A673 (cell line): ENCODE measurements around the gene F11R. TPM values are rescaled to one million over a fixed set of nuclear protein-coding genes. Genes with fewer than 3 reads are reported as not detected.
"Not testable (repeated sequence)": the region's sequence is repeated elsewhere in the genome, so short reads cannot be mapped to it uniquely, and the experiment has no call there.

Experiments used
- BruUV-seq: library from RNA; stranded (reverse); fragments of 400-500 nt; replicated peaks from 2 replicates; lab custom pipeline; 2021; lab: Mats Ljungman, UMichigan
- CTCF ChIA-PET: fragments of 300-600 bp; sonication (Branson Sonifier 250); formaldehyde crosslinking; loops from one replicate; lab custom pipeline; 2022; ENCODE audit warnings: antibody characterized with exemption; lab: Charles Lee
- POLR2A ChIA-PET: fragments of 300-600 bp; sonication (Branson Sonifier 250); formaldehyde crosslinking; loops from one replicate; lab custom pipeline; 2022; ENCODE audit warnings: antibody characterized with exemption; ENCODE audit not compliant: low non-redundant PET; lab: Charles Lee
- DNase-seq: peaks from one replicate; pipeline ENCODE4 v3.0.0-alpha.2; 2015; ENCODE audit warnings: low spot score
- H3K27ac ChIP-seq: fragments of 200-600 bp; sonication (generic); 2 replicates; pipeline ENCODE4 v1.5.1; 2016; ENCODE audit warnings: mixed run types, low read depth, mild to moderate bottlenecking, mixed read lengths, antibody characterized with exemption, low read length; ENCODE audit not compliant: poor library complexity, severe bottlenecking
- H3K27me3 ChIP-seq: fragments of 200-600 bp; sonication (generic); replicated peaks from 2 replicates; pipeline ENCODE4 v1.6.1; 2017; ENCODE audit warnings: mixed run types, low read depth, mild to moderate bottlenecking, mixed read lengths, antibody characterized with exemption, low read length; ENCODE audit not compliant: insufficient read depth, poor library complexity
- H3K36me3 ChIP-seq: fragments of 200-600 bp; sonication (generic); 2 replicates; pipeline ENCODE4 v1.6.1; 2016; ENCODE audit warnings: mixed run types, mild to moderate bottlenecking, mixed read lengths, antibody characterized with exemption, low read length; ENCODE audit not compliant: insufficient read depth, poor library complexity, severe bottlenecking
- H3K4me1 ChIP-seq: fragments of 200-600 bp; sonication (generic); 2 replicates; pipeline ENCODE4 v1.6.1; 2017; ENCODE audit warnings: mixed run types, mild to moderate bottlenecking, mixed read lengths, antibody characterized with exemption, low read length; ENCODE audit not compliant: insufficient read depth, poor library complexity, severe bottlenecking
- H3K4me3 ChIP-seq: fragments of 200-600 bp; sonication (generic); 2 replicates; pipeline ENCODE4 v1.5.1; 2016; ENCODE audit warnings: low read depth, mixed run types, mild to moderate bottlenecking, mixed read lengths, low read length; ENCODE audit not compliant: poor library complexity, severe bottlenecking
- H3K9me3 ChIP-seq: fragments of 200-600 bp; sonication (generic); 2 replicates; pipeline ENCODE4 v1.6.1; 2016; ENCODE audit warnings: mixed run types, low read depth, mild to moderate bottlenecking, mixed read lengths, antibody characterized with exemption, low read length; ENCODE audit not compliant: poor library complexity, severe bottlenecking
- CTCF ChIP-seq: fragments of 300-800, 200-600 bp; sonication (generic); conservative IDR thresholded peaks from 2 replicates; pipeline ENCODE4 v1.5.1; 2017; ENCODE audit warnings: low read depth, mild to moderate bottlenecking, antibody characterized with exemption, low read length, moderate library complexity, mixed read lengths
- EZH2 ChIP-seq: fragments of 200-600 bp; sonication (generic); IDR thresholded peaks from 2 replicates; pipeline ENCODE4 v1.6.1; 2017; ENCODE audit warnings: borderline replicate concordance, low read depth, mild to moderate bottlenecking, mixed read lengths, antibody characterized with exemption, low read length; ENCODE audit not compliant: poor library complexity, severe bottlenecking
- intact Hi-C: fragments of 100-400 bp; cut with micrococcal nuclease; formaldehyde crosslinking; loops from one replicate; pipeline ENCODE4 v1.10.0; 2022; ENCODE audit not compliant: unreplicated experiment
- total RNA-seq: library from RNA; stranded (reverse); gene quantifications from 2 replicates; pipeline ENCODE4 v1.2.3, GENCODE V29; 2021

The F11R gene
- total RNA-seq, 1 experiment from 2014 or later: 2.3 TPM

- intact Hi-C loops: loop anchor here (5.0 to 10.0 kb wide), 2 partner anchors 266 to 381 kb away; no protein-coding TSS in a partner anchor
- POLR2A ChIA-PET: no interaction called here
- CTCF ChIA-PET: interaction anchor here (0.7 kb wide), 1 partner anchor 184 kb away, joined by 7 read pairs; no protein-coding TSS in a partner anchor
- TF ChIP-seq CTCF (peak; percentile 55), EZH2 (no peak)
- no peaks in the 10 kb centered on the region for H3K36me3 ChIP-seq
- H3K9me3 ChIP-seq: no peaks in the 10 kb centered on the region
- H3K4me3 ChIP-seq: no peak overlapping the region
- BruUV-seq: no TSS peak
- H3K27me3 ChIP-seq: no peaks in the 10 kb centered on the region
- no peaks in the 10 kb centered on the region for H3K4me1 ChIP-seq
- peak; percentile 50 for DNase-seq
- no peak overlapping the region for H3K27ac ChIP-seq
These were observed 27.3 kb downstream of the F11R start for GRCh38 chr1:160993544-160994193.

- H3K4me1 ChIP-seq, POLR2A ChIA-PET, H3K4me3 ChIP-seq, H3K27ac ChIP-seq, BruUV-seq, DNase-seq, CTCF ChIA-PET, H3K27me3 ChIP-seq, H3K9me3 ChIP-seq, H3K36me3 ChIP-seq: not testable (repeated sequence)
- intact Hi-C loops: loop anchor here (5.0 to 10.0 kb wide), 2 partner anchors 265 to 383 kb away; no protein-coding TSS in a partner anchor
These were observed 28.9 kb downstream of the F11R start for GRCh38 chr1:160992036-160992435.

- TF ChIP-seq CTCF (no peak), EZH2 (no peak)
- Histone ChIP-seq H3K4me1 (no peaks in the 10 kb centered on the region), H3K9me3 (no peaks in the 10 kb centered on the region), H3K36me3 (no peaks in the 10 kb centered on the region), H3K4me3 (no peak overlapping the region), H3K27ac (no peak overlapping the region), H3K27me3 (peaks cover 9% of the 10 kb centered on the region)
- no TSS peak for BruUV-seq
- no peak for DNase-seq
- intact Hi-C loops: no loop called here
- CTCF ChIA-PET: no interaction called here
- POLR2A ChIA-PET: interaction anchor here (0.5 kb wide), 1 partner anchor 327 kb away, joined by 4 read pairs; the partner anchor contains the start of gene SDHC
These were observed 33.4 kb downstream of the F11R start for GRCh38 chr1:160987359-160988050.
